HG02870 (cell line): Measurements from ENCODE around the gene ADTRP.

Experiments used
- ATAC-seq: cut with Tn5 transposase; IDR thresholded peaks from one replicate; pipeline ENCODE4 v1.9.1; 2021; ENCODE audit warnings: mild to moderate bottlenecking, moderate library complexity; ENCODE audit not compliant: unreplicated experiment

The ADTRP gene

DNA sequence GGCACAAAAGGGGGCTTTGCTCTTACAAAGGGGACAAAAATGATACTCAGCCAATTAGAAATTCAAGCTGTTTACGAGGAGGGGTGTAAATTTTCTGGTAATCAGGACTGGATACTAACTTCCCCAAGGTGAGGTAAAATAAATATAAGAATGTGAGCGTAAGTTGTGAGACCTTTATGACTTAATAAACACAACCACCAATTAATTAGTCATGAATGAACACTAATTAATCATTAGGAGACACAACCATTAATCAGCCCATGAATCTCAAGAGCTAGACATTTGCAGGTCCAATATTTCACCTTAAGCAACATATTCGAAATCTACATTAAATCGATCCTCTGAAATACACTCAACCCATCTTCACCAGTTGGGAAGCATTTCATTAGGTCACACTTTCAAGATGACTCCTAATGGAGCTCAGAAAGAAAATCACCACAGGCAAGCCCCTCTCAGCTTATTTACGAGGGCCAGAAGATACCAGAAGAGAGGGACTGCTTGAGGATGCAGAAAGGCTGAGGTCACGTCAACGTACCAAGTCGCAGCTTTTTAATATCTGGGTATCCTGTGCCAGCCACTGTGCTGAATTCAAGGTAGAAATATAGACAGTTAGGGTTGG lies 2.7 kb downstream of the ADTRP start:
- ATAC-seq = no peak

DNA sequence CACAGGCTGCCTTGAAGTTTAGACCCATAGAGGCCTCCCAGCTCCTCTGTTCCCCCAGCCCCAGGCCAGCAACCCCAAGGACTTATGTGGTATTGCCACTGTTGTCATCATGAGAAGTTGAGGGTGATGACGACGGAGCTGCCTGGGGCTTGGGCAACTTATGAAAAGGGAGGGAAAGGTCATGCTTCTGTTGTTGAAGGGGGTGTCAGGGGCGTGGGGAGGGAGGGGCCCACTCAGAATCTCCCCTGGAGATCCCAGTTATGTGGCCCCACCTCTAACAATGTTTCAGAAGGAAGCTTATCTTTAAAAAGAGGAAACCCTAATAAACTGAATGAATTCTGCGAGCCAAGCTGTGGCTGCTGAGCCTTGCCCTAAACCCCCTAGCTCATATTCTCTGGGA lies 4.2 kb downstream of the ADTRP start:
- ATAC-seq = no peak

GRCh38 chr6:11773581-11773980 lies 5.0 kb downstream of the ADTRP start:
- no peak for ATAC-seq

- no peak for ATAC-seq
Observed at GRCh38 chr6:11773013-11773412, 5.6 kb downstream of the ADTRP start.

DNA sequence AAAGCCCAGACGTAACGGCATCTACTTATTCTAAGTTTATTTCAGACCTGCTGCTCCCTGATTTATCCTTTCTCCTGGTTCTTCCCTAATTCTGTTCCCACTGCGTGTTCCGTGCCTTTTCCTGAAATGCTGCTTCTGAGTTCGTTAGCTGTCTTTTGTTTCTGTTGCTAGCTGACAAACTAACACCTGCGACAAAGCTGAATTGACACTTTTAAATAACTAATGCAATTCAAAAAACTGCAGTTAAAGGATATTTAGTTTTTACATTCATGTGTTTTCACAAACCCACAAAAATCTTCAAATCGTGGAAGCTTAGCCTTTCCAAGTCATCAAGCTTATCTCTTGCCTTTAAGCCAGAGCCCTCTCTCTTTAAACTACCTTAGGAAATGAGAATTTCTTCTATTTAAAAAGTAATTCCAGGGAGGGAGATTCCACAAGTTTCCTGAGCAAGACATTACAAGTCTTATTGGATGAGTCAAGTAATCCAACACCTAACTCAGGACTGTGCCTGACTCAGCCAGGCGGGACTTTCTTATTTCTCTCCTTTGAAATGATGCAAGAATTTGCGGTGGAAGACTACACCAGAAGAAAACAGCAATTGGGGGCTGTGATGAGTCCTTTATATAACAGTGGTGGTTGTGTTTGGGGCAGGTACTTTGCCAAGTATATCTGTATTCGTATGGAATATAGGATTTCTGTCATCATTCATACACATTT lies 6.3 kb downstream of the ADTRP start:
- ATAC-seq = no peak

DNA sequence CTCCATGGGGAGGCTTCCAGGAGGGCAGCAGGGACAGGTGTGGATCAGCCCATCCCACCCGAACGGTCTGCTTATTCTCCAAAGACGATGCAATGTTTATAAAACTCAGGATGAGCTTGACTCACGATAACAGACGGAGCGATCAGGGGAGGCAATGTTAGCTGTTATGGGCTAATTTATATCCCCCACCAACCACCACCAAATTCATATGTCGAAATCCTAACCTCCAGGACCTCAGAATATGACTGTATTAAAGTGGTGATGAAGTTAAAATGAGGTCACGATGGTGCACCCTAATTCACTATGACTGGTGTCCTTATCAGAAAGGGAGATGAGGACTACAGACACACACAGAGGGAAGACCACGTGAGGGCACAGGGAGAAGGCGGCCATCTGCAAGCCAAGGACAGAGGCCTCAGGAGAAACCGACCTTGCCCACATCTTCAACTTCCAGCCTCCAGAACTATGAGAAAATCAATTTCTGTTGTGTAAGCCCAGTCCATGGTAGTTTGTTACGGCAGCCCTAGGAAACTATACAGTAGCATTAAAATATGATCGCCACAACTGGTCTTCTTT lies 7.0 kb downstream of the ADTRP start:
- no peak for ATAC-seq

DNA sequence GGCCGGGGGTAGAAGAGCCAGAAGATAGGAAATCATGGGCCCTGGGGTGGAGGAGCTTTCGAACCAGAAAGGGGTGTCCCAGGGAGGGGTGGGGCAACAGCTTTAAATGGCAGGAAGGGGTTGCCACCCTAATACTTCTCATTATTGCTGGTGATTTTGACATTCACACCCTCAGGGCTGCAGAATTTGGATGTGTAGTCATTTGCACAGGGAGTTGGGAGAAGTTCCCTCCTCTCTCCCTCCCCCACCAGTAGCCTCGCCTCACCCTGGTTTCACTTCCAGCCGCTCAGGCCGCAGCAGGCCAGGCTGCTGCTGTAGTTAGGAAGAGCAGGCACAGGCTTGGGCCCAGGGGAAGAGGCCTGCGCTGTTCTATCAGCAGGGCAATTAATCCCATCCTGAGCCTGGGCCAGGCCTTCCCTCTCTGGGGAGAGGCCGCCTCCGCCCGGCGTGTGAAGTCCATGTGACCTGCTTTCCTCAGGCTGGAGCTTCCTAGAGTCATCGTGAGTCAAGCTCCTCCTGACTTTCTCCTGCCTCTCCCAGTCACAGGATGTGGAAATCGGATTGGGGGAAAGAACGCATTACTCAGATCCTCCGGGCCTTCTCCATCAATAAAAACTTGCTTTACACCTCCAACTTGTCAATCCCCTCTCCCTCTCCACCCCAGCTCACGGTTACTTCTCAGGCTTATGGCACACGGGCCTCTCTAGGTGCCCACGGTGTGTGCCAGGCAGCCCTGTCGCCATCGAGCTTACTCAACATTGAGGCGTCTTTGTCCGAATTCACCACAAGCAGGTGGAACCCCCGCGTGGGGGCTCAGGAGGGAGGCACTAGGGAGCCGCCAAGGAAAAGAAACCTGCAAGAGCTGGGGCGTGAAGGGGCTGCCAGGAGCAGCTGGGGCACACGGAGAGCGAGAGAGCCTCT lies 7.8 kb downstream of the ADTRP start:
- no peak for ATAC-seq

GRCh38 chr6:11769811-11770545 lies 8.6 kb downstream of the ADTRP start:
- no peak for ATAC-seq

DNA sequence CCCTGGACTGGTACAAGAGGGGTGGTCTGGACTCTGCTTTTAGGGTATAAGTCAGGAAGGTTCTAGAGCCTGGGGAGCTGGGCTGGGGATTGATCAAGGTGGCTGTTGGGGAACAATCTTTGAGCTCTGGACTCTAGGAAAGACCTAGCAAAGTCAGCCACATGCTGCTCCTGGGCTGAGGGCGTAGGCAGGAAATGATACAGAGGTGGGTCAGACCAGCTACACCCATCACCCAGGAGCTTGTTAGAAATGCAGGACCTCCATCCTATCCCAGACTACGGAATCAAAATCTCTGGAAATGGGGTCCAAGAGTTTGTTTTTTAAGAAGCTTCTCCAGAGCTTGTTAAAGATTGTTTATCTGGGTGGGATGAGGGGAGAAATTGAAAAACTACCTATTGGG lies 9.4 kb downstream of the ADTRP start:
- ATAC-seq = no peak

DNA sequence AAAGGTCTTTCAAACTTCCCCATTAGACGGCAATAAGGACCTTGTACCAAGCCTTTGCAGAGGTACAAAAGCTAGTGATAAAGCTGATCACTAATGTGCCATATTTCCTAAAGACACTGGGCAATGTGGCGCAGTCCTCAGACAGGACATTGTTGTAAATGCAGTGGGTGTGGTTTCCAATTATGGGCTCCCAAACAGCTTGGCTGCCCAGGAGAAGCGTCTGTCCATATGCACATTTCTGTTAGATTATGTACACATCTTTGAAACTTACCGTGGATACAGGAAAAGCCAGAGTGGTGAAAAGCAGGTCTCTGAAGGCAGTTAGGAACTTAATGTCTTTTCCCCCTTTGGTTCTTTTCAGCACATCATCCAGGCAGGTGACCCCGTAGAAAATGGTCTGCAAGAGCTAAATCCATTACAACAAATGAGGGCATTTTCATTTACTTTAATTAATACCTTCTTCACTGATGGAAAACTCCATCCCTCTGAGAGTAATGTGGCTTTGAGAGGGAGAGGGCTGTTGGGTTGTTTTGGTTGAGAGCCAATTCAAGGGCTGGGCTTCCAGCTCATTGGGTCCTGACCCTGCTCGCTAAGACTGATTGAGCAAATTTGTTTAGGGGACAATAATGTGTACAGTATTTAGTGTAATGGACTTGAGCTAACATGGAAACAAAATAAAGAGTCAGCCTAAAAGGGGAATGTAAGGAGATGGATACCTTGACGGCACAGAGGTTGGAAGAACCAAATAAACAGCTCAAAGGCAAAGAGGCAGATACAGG lies 10.4 kb downstream of the ADTRP start:
- no peak for ATAC-seq

DNA sequence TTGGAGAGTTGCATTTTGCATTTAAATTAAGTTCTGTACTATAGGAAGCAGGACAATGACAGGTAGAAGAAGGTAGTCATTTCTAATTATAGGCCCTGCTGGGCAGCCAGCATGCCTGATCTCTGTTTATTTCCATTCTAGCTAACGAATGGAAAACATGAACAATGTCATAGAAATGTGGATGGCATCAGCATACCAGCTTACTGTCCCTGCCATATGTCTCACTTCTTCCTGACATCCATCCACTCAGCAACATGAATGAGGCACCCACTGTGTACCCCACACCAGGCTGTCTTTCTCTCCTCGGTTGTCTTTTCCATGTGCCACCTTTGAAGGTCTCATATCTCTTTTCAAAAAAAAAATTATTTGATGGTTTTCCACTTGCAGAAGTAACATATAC lies 11.1 kb downstream of the ADTRP start:
- no peak for ATAC-seq

DNA sequence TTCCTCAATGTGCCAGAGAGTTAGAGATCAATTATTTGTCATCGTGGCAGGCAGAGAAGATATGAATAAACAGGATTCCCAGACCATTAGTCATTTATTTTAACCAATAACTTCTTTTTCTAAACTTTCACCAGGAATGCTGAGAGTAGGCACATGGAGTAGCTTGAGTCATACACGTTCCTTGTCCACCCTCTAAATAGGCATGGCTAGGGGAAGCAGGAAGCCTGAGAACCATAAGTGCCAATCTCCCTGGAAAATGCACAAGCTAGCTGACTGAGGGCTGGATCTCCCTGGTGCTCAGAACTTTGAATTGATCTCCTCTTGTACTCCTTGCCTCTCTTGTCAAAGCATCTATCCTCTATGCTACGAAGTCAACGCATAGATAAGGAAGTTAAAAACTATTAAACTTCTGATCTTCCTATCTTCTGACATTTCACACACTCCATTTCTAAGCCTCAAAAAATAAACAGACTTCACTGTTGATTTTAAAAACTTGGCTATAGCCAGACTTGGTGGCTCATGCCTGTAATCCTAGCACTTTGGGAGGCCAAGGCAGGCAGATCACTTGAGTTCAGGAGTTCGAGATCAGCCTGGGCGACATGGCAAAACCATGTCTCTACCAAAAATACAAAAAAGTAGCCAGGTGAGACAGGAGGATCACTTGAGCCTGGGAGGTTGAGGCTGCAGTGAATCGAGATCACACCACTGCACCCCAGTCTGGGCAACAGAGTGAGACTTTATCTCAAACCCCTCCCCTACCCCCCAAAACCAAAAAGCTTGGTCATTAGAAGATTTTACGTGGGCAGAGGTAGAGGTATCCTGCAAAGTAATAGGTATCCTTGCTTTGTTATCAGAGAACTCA lies 11.8 kb downstream of the ADTRP start:
- no peak for ATAC-seq

DNA sequence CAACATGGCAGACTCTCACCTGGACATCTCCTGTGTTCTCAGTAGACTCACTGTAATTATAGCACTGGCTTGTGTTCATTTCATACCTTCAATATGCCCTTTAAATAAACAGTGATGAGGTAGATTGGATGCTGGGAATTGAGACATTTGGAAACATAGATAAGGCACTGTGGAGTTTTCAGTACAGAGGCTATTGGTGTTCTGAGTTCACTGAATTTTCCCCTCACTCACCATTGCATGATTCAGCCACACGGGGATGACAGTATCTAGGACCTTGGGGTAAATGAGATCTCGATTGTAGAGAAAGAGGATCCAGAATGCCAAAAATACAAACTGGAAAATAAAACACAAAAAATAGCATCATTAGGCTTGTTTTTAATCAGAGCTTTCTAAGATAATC lies 12.6 kb downstream of the ADTRP start:
- no peak for ATAC-seq

- no peak for ATAC-seq
Observed at GRCh38 chr6:11764250-11764604, 14.4 kb downstream of the ADTRP start.

DNA sequence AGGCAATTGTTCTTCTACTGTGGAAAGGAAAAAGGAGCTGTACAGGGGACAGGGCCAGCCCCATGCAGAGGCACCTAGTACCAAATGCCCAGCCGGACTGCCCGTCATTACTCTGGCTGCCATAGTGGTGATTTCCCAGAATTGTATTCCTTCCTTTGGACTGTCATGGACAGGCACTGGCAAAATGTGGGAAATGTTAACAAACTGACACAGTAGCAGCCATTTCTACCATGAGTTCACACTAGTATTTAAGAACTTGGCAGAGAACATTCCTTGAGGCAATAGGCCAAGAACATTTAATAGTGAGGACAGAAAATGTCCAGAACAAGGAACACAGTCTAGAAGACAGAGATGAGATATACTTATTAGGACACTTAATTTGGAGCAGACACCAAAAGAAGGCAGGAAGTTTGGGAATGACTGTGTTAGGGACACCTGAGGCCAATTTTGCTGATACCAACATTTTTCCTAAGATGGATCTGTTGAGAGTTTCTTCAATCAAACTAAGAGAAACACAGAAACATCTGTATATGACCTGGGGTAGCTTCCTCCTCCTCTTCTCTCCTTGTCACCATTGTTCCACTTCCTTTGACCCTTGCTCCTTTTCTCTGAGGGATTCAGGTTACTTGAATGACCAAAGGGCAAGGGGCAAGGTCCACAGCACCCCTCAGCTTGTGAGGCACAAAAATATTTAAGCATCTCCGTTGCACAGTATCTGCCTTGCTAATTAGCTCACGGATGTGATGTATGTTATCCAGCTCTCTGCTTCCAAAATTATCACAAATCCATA lies 14.9 kb downstream of the ADTRP start:
- ATAC-seq = no peak

- no peak for ATAC-seq
Observed at GRCh38 chr6:11762794-11763459, 15.7 kb downstream of the ADTRP start.

GRCh38 chr6:11761744-11762620 lies 16.6 kb downstream of the ADTRP start:
- no peak for ATAC-seq
